Measurements from ENCODE around the gene ERCC8. TPM values are rescaled to one million over a fixed set of nuclear protein-coding genes. Genes with fewer than 3 reads are reported as not detected.

ERCC8 gene
- total RNA-seq, 4 donors from 2014 or later: 5.0 to 29.1 (median 11.9) TPM

GRCh38 chr5:60943624-60944023 lies 1.2 kb downstream of the ERCC8 start:
- no peak for TF ChIP-seq POLR2A (IDR thresholded peaks at IDR 0.05)
- no peak for TF ChIP-seq CTCF (IDR thresholded peaks at IDR 0.05)
- intact Hi-C loops (cut with DNase I; ENCODE audit: low total_unique reads): no loop called here
- 64 to 74% methylated on average over 3 of the region's 3 CpGs for WGBS, 2 donors
- H3K4me3 ChIP-seq (ENCODE audit: low read depth, poor library complexity, severe bottlenecking): no peak overlapping the region
- DNase-seq (ENCODE audit: low spot score in 2 of 2): no peak

GRCh38 chr5:60929024-60929423 lies 15.8 kb downstream of the ERCC8 start:
- no peak for DNase-seq (ENCODE audit: low spot score in 2 of 2)
- WGBS, 2 donors: 79 to 85% methylated on average over 6 of the region's 6 CpGs
- TF ChIP-seq CTCF (IDR thresholded peaks at IDR 0.05) (no peak), POLR2A (IDR thresholded peaks at IDR 0.05) (no peak)
- H3K4me3 ChIP-seq (ENCODE audit: low read depth, poor library complexity, severe bottlenecking): no peak overlapping the region
- intact Hi-C loops (cut with DNase I; ENCODE audit: low total_unique reads): no loop called here

GRCh38 chr5:60927450-60927849 lies 17.4 kb downstream of the ERCC8 start:
- intact Hi-C loops (cut with DNase I; ENCODE audit: low total_unique reads): no loop called here
- DNase-seq (ENCODE audit: low spot score in 2 of 2): no peak
- no peak overlapping the region for H3K4me3 ChIP-seq (ENCODE audit: low read depth, poor library complexity, severe bottlenecking)
- TF ChIP-seq CTCF (IDR thresholded peaks at IDR 0.05) (no peak), POLR2A (IDR thresholded peaks at IDR 0.05) (no peak)

GRCh38 chr5:60918466-60918865 lies 26.4 kb downstream of the ERCC8 start:
- no peak for DNase-seq (ENCODE audit: low spot score in 2 of 2)
- TF ChIP-seq CTCF (IDR thresholded peaks at IDR 0.05) (no peak), POLR2A (IDR thresholded peaks at IDR 0.05) (no peak)
- WGBS, 2 donors: 98 to 100% methylated on average over 2 of the region's 2 CpGs
- intact Hi-C loops (cut with DNase I; ENCODE audit: low total_unique reads): no loop called here
- no peak overlapping the region for H3K4me3 ChIP-seq (ENCODE audit: low read depth, poor library complexity, severe bottlenecking)

GRCh38 chr5:60916646-60917045 lies 28.2 kb downstream of the ERCC8 start:
- no peak for DNase-seq (ENCODE audit: low spot score in 2 of 2)
- intact Hi-C loops (cut with DNase I; ENCODE audit: low total_unique reads): no loop called here

More at GRCh38 chr5:60916646-60917045, 28.2 kb downstream of the ERCC8 start:
- H3K4me3 ChIP-seq (ENCODE audit: low read depth, poor library complexity, severe bottlenecking): no peak overlapping the region
- TF ChIP-seq CTCF (IDR thresholded peaks at IDR 0.05) (no peak), POLR2A (IDR thresholded peaks at IDR 0.05) (no peak)

All from lower leg skin (tissue), 4 donors.